DMS114 treated with DMSO at 0.1 percent for 48 hours (cell line): ENCODE measurements around the gene ZNF236.

Source experiments
- DNase-seq: peaks from one replicate; lab custom pipeline; 2025; ENCODE audit not compliant: unreplicated experiment; lab: John Stamatoyannopoulos, UW

ZNF236 gene

GRCh38 chr18:76905821-76906220 is 83.5 kb downstream of the ZNF236 start:
- no peak for DNase-seq

- no peak for DNase-seq
These were observed 85.9 kb downstream of the ZNF236 start for GRCh38 chr18:76908277-76908676.

GRCh38 chr18:76909439-76909838 is 87.1 kb downstream of the ZNF236 start:
- no peak for DNase-seq

GRCh38 chr18:76911440-76911839 is 89.1 kb downstream of the ZNF236 start:
- DNase-seq = no peak

GRCh38 chr18:76913583-76913982 is 91.2 kb downstream of the ZNF236 start:
- no peak for DNase-seq

GRCh38 chr18:76914314-76914713 is 92.0 kb downstream of the ZNF236 start:
- no peak for DNase-seq

GRCh38 chr18:76914796-76915195 is 92.4 kb downstream of the ZNF236 start:
- DNase-seq = no peak

GRCh38 chr18:76915456-76915855 is 93.1 kb downstream of the ZNF236 start:
- no peak for DNase-seq

- DNase-seq = no peak
These were observed 98.6 kb downstream of the ZNF236 start for GRCh38 chr18:76920974-76921373.

GRCh38 chr18:76922107-76922506 is 99.8 kb downstream of the ZNF236 start:
- no peak for DNase-seq

- DNase-seq = no peak
These were observed 101.2 kb downstream of the ZNF236 start for GRCh38 chr18:76923485-76924085.

- DNase-seq = no peak
These were observed 103.1 kb downstream of the ZNF236 start for GRCh38 chr18:76925501-76925900.

GRCh38 chr18:76927223-76927725 is 104.9 kb downstream of the ZNF236 start:
- DNase-seq = no peak

GRCh38 chr18:76928179-76928868 is 106.0 kb downstream of the ZNF236 start:
- DNase-seq = no peak

GRCh38 chr18:76931171-76931570 is 108.8 kb downstream of the ZNF236 start:
- no peak for DNase-seq

GRCh38 chr18:76932026-76932819 is 109.9 kb downstream of the ZNF236 start:
- no peak for DNase-seq

- DNase-seq = no peak
These were observed 113.5 kb downstream of the ZNF236 start for GRCh38 chr18:76935722-76936337.

- no peak for DNase-seq
These were observed 114.5 kb downstream of the ZNF236 start for GRCh38 chr18:76936877-76937276.

- DNase-seq = no peak
These were observed 115.2 kb downstream of the ZNF236 start for GRCh38 chr18:76937597-76937996.

GRCh38 chr18:76938619-76939018 is 116.3 kb downstream of the ZNF236 start:
- DNase-seq = no peak

GRCh38 chr18:76941284-76941683 is 118.9 kb downstream of the ZNF236 start:
- no peak for DNase-seq
